Measurements from ENCODE around the gene OR2T35.
"Not testable (repeated sequence)": the region's sequence is repeated elsewhere in the genome, so short reads cannot be mapped to it uniquely, and the experiment has no call there.

Gene OR2T35

GRCh38 chr1:248641583-248641982 is 3.5 kb downstream of the OR2T35 start:
- not testable (repeated sequence) for H3K4me3 ChIP-seq (ENCODE audit: low read depth, low read length); DNase-seq (ENCODE audit: low read depth)

DNA sequence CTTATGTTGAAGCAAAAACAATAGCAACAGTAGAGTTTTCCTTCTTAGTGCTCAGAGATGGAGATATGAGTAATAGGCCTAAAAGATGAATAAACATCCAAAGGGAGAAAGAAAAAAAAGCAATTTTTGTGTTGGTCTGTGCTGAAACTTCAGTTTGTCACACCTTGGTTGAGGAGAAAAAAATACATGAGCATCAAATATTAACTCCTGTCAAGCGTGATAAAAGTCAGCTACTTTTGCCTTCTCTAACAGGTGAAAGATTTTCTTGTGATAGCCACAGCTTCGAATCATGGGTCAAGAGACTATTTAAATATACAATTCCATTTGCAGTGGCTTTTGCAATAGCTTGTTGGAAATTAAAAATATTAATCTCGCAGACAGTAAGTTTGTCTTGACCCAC is 4.2 kb downstream of the OR2T35 start:
- not testable (repeated sequence) for H3K4me3 ChIP-seq (ENCODE audit: low read depth, low read length); DNase-seq (ENCODE audit: low read depth)

GRCh38 chr1:248639652-248640051 is 5.4 kb downstream of the OR2T35 start:
- not testable (repeated sequence) for H3K4me3 ChIP-seq (ENCODE audit: low read depth, low read length); DNase-seq (ENCODE audit: low read depth)

DNA sequence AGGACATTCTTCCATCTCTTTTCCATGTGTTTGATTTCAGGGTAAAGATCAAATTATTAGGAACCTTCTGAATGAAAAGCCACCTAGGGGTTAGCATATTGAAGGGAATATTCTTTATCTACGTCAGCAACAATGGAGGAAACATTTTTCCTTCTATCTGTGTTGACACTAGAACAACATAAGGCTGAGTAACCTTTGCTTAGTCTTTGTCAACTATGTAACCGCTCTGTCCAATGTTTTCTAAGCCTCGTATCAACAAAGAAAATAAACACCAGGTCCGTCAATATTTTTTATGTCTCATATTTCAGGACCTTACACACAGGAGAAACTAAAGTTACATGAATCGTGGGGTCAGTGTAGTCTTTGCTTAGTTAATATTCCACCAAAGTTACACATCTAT is 8.5 kb downstream of the OR2T35 start:
- DNase-seq (ENCODE audit: low read depth); H3K4me3 ChIP-seq (ENCODE audit: low read depth, low read length): not testable (repeated sequence)

GRCh38 chr1:248634991-248635390 is 10.1 kb downstream of the OR2T35 start, which contains the start of gene OR2T11:
Gene OR2T11 (minus strand): TSS chr1:248635091. CDS start chr1:248627128, 7,963 bp downstream.
- H3K4me3 ChIP-seq (ENCODE audit: low read depth, low read length); DNase-seq (ENCODE audit: low read depth): not testable (repeated sequence)

GRCh38 chr1:248631354-248632008 is 13.6 kb downstream of the OR2T35 start:
- TF ChIP-seq CTCF (IDR thresholded peaks at IDR 0.05; ENCODE audit: control insufficient read depth, extremely low read depth, insufficient read depth): no peak
- no peak overlapping the region for H3K4me3 ChIP-seq (ENCODE audit: low read depth, low read length)
- no peak for DNase-seq (ENCODE audit: low read depth)

DNA sequence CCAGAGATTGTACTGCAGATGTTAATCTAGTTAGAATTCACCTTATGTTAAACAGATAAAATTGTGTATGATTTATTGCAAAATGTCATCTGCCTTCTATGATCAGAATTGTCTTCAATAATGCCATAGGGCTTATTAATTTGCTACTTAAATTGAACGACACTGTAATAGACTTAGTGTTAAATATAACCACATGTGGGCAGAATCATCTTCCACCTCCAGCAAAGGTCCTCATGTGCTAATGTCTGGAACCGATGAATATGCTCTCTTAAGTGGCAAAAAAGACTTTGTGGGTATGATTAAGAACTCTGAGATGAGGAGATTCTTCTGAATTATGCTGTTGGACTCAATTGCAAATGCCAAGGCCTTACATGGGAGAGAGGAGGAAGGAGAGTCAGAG is 14.5 kb downstream of the OR2T35 start:
- no peak overlapping the region for H3K4me3 ChIP-seq (ENCODE audit: low read depth, low read length)
- DNase-seq (ENCODE audit: low read depth): no peak
- no peak for TF ChIP-seq CTCF (IDR thresholded peaks at IDR 0.05; ENCODE audit: control insufficient read depth, extremely low read depth, insufficient read depth)

- DNase-seq (ENCODE audit: low read depth): no peak
- H3K4me3 ChIP-seq (ENCODE audit: low read depth, low read length): no peak overlapping the region
- no peak for TF ChIP-seq CTCF (IDR thresholded peaks at IDR 0.05; ENCODE audit: control insufficient read depth, extremely low read depth, insufficient read depth)
Observed at GRCh38 chr1:248627971-248628844, 16.9 kb downstream of the OR2T35 start.

DNA sequence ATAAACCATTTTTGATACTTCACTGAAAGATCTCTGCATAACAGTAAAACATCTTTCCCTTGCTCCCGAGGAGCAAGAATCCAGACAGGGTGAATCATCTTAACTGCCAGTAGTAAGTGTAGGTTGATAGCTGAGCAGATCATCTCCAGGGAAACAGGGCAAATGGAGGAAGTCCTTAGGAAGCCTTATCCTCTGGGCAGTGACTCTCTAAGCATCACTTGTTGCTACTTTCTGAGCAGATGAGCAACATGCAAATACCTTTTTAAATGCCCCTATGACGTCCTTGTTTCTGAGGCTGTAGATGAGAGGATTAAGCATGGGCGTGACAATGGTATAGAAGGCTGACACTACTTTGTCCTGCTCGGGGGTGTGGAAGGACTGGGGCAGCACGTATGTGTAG is 19.1 kb downstream of the OR2T35 start:
- H3K4me3 ChIP-seq (ENCODE audit: low read depth, low read length): no peak overlapping the region
- TF ChIP-seq CTCF (IDR thresholded peaks at IDR 0.05; ENCODE audit: control insufficient read depth, extremely low read depth, insufficient read depth): no peak
- no peak for DNase-seq (ENCODE audit: low read depth)

Data from LNCaP clone FGC (cell line).